Jurkat, Clone E6-1 (cell line): ENCODE data around the gene CAMTA1.

Source experiments
- DNase-seq: peaks from one replicate; pipeline ENCODE4 v3.0.0-alpha.2; 2011; ENCODE audit warnings: low read depth, low spot score
- H3K4me3 ChIP-seq: 2 replicates; pipeline ENCODE4 v1.5.1; 2011; ENCODE audit warnings: mild to moderate bottlenecking, low read length, control low read depth, moderate library complexity

Gene CAMTA1

DNA sequence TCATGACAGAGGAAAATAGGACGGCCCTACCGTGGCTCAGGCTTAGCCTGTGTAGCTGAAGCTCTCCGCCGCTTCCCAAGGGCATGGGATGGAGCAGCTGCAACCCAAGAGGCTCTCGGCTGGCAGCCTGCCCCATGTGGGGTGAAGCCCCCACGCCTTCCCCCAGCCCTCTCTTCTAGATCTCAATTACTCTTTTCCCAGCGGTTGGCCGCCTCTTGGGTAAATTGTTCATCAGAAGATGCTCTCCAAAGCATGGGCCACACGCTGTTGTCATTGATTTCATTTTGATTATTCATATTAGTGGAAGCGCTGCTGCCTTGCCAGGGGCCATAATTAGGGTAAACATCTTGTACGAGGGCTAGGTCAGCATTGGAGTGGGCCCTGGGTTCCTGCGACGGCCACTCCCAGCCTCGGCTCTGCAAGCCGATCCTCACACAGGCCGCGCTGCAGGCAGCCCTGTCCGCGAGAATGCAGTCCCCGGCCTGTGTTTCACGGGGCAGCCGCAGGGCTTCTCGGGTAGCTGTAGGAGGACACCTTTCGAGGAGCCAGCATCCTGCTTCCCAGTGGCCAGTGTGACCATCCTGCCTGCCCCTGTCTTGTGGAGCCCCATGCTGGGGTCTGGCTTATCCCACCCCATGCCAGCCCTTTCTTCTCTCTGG, 871.4 kb downstream of the CAMTA1 start:
- DNase-seq, result no peak
- H3K4me3 ChIP-seq, result no peak overlapping the region

DNA sequence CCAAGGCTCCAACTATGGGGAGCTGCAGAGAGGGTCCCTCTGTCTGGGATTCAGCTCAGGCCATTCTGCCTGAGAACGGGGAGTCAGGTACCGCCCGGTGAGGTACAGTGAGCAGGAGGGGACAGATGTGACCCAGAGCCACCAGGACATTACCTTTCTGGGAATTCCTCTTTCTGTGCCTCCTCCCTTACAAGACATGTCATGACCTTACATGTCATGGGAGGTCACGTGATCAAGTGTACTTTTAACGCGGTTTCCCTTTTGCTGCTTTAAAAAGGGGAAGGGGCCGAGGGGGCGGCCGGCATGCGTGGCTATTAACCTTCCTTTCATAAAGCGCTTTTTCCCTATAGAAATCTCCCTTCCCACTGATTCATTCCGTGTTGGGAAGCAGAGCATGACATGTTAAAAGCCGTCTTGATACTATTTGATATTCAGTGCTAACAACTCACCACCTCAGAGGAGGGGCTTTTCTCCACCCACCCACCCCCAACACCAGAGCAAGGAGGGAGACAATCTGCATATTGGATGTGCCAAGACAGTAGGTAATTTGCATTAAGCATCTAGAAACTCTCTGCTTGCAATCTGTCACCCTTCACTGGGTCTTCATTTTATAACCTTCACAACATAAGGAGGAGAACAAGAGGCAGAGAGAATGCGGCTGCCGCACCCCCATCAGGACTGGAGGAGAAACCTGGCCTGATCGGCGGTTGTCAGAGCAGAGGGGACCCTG, 872.2 kb downstream of the CAMTA1 start:
- no peak for DNase-seq

DNA sequence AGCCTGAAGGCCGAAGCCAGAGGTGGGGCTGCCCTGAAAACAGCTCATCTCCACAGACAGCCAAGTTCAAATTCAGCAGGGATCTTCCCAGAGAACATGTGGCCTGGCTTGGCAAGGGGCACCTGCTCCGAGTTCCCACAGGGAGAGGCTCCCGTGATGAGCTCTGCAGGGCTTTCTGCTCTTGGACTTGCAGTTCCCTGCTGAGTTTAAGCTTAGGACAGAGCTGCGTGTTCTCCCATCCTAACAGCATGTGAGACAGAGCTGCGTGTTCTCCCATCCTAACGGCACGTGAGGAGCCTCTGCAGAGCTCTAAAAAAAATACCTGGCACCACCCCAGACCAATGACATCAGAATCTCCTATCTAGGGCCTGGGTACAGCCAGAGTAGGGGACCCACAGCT, 872.8 kb downstream of the CAMTA1 start:
- no peak overlapping the region for H3K4me3 ChIP-seq
- DNase-seq, result no peak

More for the DNA sequence above, 872.2 kb downstream of the CAMTA1 start:
- no peak overlapping the region for H3K4me3 ChIP-seq

DNA sequence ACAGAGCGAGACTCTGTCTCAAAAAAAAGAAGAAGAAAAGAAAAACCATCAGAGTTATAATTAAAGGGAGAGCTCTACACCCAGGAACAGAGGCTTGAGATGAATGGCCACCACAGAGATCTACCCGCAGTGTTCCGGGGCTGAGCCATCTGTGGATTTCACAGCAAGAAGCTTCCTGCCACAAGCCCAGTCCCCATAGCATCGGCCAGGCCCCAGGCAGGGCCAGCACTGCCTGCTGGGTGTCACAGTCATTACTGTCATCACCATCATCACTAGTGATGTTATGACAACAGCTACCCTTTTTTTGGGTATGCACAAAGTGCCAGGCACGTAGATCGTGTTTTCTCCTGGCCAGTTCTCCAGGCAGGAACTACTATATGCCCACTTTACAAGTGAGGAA, 874.3 kb downstream of the CAMTA1 start:
- DNase-seq, result no peak

DNA sequence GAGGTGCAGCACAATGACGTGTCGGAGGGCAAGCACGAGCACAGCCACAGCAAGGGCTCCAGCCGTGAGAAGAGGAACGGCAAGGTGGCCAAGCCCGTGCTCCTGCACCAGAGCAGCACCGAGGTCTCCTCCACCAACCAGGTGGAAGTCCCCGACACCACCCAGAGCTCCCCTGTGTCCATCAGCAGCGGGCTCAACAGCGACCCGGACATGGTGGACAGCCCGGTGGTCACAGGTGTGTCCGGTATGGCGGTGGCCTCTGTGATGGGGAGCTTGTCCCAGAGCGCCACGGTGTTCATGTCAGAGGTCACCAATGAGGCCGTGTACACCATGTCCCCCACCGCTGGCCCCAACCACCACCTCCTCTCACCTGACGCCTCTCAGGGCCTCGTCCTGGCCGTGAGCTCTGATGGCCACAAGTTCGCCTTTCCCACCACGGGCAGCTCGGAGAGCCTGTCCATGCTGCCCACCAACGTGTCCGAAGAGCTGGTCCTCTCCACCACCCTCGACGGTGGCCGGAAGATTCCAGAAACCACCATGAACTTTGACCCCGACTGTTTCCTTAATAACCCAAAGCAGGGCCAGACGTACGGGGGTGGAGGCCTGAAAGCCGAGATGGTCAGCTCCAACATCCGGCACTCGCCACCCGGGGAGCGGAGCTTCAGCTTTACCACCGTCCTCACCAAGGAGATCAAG, 878.3 kb downstream of the CAMTA1 start:
- H3K4me3 ChIP-seq, result no peak overlapping the region
- DNase-seq, result no peak

More for the DNA sequence above, 874.3 kb downstream of the CAMTA1 start:
- no peak overlapping the region for H3K4me3 ChIP-seq

DNA sequence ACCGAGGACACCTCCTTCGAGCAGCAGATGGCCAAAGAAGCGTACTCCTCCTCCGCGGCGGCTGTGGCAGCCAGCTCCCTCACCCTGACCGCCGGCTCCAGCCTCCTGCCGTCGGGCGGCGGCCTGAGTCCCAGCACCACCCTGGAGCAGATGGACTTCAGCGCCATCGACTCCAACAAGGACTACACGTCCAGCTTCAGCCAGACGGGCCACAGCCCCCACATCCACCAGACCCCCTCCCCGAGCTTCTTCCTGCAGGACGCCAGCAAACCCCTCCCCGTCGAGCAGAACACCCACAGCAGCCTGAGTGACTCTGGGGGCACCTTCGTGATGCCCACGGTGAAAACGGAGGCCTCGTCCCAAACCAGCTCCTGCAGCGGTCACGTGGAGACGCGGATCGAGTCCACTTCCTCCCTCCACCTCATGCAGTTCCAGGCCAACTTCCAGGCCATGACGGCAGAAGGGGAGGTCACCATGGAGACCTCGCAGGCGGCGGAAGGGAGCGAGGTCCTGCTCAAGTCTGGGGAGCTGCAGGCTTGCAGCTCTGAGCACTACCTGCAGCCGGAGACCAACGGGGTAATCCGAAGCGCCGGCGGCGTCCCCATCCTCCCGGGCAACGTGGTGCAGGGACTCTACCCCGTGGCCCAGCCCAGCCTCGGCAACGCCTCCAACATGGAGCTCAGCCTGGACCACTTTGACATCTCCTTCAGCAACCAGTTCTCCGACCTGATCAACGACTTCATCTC, 879.1 kb downstream of the CAMTA1 start:
- no peak for DNase-seq

DNA sequence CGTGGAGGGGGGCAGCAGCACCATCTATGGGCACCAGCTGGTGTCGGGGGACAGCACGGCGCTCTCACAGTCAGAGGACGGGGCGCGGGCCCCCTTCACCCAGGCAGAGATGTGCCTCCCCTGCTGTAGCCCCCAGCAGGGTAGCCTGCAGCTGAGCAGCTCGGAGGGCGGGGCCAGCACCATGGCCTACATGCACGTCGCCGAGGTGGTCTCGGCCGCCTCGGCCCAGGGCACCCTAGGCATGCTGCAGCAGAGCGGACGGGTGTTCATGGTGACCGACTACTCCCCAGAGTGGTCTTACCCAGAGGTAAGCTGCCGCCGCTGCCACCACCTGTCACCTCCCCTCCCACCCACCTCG, 879.6 kb downstream of the CAMTA1 start:
- no peak overlapping the region for H3K4me3 ChIP-seq

More for the DNA sequence above, 879.1 kb downstream of the CAMTA1 start:
- H3K4me3 ChIP-seq, result no peak overlapping the region

DNA sequence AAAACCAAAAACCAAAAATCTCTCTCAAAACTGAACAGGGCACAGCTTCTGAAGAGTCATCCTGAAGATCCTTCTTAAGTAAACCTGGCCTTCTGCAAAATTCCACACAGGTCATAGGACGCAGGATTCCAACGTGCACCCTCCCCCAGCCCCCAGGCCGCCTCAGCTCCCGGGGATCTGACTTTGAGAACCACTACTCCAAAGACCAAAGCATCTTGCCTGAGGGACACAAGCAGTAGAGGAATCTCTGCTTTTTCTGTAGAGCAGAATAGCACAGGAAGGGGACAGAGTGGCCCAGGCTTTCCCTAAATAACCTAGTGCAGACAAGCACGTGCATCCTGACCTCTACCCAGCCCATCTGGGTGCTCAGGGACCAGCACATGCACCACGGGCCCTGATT, 881.0 kb downstream of the CAMTA1 start:
- no peak for DNase-seq
- H3K4me3 ChIP-seq, result no peak overlapping the region

More for the DNA sequence above, 879.6 kb downstream of the CAMTA1 start:
- DNase-seq, result no peak

DNA sequence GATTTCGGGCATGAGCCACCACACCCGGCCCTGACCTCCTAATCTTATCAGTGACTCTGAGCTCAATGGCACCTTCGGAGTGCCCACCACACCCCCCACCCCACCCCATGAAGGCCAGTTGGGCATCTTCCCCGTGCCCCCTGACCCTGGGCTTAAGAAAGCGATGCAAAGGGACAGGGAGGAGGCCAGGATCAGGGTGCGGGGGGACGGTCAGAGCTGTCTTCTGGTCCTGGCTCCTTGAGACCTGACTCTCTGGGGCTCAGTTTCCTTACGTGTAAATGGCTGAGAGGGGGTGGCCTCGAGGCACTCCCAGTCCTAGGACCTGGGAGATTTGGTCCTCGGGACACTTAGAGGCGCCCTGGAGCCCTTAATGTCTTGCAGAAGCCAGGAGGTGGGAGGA, 881.9 kb downstream of the CAMTA1 start:
- H3K4me3 ChIP-seq, result no peak overlapping the region
- no peak for DNase-seq

DNA sequence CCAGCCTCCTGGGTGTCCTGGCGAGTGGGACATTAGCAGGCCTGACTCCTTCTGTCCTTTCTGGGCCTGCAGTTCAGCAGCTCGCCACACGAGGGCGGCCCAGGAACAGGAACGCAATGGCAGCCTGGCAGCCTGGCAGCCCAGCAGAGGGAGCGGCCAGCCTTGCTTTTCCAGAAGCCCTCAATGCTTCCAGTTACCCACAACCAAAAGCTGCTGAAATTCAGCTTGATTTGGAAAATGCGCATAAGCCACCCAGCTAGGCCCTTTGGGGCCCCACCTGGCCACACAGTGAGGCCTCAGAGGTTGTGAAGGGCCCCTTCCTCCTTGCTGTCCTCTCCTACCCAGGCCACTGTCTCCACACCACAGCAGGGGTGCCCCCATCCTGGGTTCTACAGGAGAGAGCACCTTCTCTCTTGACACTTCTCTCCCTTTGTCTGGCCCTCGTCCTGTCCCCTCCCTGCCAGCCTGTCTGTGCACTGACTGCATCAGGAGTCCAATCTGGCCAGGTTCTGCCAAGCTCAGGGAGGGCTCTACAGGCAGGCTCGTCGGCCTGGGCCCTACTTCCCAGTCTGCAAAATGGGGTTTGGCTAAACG, 882.5 kb downstream of the CAMTA1 start:
- peak; percentile 47 for DNase-seq
- H3K4me3 ChIP-seq, result no peak overlapping the region

DNA sequence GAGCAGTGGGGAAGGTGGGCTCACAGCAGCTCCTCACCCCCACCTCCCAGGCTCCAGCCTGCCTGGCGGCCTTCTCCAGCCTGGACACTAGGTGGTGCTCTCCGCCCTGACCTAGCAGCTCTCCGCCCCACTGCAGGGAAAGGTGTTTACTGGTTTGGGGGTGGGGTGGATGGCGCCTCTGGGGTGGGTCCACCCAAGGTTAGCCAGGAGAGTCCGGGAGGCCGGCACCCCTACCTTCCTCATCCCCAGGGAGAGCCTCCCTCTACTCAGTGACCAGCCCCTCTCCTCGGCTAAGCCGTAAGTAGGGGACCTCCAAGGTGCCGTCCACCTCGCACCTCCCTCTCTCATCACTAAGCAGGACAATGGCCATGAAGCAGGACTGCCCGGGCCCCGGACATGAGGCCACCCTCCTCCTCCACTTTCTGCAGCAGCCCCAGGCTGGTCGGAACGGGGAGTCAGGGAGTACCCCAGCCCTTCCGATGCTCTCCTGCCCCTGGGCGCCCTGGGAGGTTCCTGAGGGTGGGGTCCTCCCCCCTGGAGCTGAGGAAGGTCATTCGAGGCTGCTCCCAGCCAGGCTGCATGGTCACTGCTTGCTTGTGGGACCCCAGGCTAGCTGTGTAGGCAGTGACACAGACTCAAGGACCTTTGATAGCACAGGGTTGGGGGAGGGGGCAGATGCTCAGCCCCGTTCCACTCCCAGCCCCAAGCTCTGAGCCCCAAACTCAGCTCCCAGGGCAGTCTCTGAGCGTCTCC, 884.5 kb downstream of the CAMTA1 start:
- DNase-seq, result peak; percentile 18
- H3K4me3 ChIP-seq, result no peak overlapping the region

DNA sequence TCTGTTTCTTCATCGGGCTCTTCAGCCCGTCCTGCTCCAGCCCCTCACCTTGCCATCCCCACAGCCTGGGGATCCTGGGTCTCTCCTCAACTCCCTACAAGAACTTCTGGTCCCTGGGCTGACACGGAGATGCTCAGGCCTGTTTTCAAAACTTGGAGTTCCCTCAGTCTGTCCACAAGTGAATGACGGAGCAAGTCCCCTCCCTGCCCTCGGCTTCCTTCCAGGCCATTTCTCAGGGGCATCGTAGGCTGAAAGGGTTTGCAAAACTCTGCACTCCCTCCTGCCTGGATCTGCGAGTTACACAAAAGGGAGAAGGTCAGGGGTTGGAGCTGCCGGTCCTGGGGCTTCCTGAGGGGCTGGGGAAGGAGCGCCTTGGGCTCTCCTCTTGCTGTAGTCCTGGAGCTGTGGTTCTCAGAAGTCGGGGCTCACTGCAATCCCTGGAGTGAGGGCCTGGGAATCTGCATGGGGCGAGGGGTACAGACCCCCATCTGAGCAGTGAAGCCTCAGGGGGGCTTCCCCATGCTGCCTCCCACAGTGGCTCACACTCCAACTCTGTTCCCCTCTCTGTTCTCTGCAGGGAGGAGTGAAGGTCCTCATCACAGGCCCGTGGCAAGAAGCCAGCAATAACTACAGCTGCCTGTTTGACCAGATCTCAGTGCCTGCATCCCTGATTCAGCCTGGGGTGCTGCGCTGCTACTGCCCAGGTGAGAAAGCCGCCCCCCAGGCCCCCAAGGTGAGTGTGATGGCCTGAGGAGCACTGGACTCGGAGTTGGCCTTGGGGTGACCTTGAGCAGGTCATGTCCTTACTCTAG, 885.3 kb downstream of the CAMTA1 start:
- no peak for DNase-seq
- no peak overlapping the region for H3K4me3 ChIP-seq

DNA sequence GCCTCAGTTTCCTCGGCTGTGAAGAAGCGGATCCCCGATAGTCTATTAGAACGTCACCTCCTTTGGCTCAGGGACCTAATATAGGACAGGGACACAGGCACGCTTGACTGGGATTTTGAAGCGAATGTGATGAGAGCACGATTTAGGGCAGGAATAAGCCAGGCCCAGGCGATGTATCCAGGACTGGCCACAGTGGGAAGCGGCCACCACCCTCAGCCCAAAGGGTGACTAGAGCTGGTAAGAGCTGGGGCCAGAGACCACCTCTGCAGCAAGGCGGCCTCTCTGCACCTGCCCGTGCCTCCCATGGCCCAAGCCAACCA, 885.9 kb downstream of the CAMTA1 start:
- H3K4me3 ChIP-seq, result no peak overlapping the region
- DNase-seq, result no peak

DNA sequence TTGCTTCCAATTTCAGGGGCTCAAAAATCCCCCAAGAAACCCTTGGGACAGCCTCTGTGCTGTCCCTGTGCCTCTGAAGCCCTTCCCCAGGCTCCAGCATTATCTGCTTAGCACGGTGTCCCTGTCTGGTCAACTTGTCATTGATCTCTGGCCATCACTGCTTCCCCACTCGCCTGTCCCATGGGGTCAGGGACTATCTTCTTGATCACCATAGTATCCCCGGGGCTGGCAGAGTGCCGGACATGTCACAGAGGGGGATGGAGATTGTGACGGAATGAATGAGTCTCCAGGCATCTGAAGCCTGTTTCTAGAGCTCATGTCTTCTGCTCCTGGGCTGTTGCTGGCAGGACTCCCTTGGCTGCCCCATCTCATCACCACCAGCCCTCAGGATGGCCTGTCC, 886.4 kb downstream of the CAMTA1 start:
- H3K4me3 ChIP-seq, result no peak overlapping the region
- DNase-seq, result no peak

DNA sequence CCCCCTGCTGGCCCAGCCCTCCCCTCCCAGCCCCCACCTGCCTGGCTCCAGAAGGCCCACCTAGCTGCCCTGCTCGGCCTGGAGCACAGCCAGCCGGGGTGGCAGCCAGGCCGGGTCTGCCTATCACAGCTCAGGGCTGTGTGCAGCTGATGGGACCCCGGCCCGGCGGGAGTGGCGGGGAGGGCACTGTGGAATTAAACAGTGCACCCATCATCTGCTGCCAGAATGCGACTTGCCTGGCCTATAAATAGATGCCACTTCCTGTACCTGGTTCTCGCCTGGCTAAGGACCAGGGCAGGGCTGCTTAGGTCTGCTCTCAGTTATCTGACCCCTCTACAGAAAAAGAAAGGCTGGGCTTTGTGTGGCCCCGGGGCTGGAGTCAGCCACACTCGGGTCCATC, 887.6 kb downstream of the CAMTA1 start:
- no peak for DNase-seq
- no peak overlapping the region for H3K4me3 ChIP-seq

DNA sequence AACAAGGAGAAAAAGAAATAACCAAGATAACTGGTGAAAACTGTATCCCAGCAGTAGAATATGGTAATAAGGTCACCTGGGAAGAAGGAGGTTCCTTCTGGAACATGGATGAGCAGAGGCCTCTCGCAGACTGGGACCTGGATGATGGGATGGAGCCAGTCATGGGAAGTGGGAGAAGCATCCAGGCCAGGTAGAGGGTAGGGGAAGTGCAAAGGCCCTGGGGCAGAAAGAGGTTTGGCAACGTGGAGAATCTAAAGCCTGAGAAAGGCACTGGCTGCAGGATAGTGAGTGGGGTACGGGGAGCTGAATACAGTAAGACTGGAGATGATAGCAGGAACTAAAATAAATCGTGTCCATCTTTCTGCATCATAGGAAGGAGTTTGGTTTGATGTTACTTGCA, 889.7 kb downstream of the CAMTA1 start:
- no peak overlapping the region for H3K4me3 ChIP-seq
- no peak for DNase-seq

DNA sequence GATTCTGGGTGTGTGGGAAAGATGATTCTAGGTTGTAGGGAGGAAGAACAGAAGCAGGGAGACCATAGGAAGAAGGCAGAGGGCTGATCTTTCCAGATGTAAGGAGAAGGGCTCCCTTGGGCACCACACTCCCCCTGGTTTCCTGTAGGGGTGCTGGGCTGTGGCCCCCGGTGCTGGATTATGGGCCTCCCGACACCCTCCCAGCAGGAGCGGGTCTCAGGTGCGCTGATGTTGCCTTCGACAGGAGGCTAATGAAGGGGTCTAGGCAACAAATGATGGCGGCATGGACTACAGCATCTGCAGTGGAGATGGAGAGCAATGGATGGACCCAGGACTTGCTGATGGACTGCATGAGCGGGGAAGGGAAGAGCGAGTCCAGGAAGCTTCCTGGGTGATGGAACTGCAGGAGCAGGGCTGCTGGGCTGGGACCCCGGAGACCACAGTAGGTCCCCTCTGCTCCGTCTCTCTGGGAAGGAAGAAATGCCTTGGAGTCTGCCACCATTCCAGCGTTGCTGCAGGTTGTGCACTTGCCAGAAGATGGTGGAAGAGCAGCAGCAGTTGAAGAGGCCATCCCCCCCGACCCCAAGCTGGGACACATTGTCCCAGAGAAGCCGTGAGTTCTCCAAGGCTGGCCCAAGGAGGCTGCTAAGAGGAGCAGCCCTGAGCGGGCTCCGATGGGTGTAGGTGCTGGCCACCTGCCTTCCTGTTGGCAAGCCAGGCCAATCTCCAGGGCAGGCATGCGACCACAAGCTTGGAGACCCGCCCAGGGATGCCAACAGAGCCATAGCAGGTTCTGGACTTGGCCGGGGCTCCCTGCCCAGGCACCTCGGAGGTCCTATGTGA, 890.4 kb downstream of the CAMTA1 start:
- no peak for DNase-seq
- no peak overlapping the region for H3K4me3 ChIP-seq
